ENCODE results near the gene DOP1A.

DNA sequence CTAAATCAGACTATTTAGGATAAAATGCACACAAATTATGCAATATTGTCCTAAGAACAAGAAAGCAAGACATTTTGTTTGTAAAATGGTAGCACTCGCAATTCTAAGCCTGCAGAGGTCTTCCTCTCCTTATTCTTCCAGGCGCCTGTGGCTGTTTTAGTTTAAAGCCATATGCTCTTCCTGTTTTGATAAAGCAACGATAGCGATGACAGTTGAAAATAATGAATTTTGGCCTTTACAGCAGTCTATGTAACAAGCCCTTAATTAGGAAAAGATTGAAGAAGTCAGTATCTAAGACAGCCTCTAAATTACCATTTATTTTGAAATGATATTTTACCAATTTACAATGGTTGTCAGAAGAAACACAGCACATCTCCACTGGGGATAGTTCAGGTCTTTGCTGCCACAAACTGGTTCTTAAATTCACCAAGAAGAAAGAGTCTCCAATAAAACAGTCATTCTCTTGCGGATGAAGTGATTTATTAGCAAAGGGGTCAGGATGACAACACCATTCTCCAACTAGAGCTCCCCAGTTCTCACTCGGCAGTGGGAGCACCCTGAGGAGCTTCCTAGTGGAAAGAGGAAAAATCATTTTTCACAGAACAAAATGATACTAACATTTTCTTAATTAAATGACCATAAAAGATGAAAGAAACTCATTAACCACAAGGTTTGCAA lies 23.2 kb upstream of the DOP1A start:
- TF ChIP-seq, protein P1, sequence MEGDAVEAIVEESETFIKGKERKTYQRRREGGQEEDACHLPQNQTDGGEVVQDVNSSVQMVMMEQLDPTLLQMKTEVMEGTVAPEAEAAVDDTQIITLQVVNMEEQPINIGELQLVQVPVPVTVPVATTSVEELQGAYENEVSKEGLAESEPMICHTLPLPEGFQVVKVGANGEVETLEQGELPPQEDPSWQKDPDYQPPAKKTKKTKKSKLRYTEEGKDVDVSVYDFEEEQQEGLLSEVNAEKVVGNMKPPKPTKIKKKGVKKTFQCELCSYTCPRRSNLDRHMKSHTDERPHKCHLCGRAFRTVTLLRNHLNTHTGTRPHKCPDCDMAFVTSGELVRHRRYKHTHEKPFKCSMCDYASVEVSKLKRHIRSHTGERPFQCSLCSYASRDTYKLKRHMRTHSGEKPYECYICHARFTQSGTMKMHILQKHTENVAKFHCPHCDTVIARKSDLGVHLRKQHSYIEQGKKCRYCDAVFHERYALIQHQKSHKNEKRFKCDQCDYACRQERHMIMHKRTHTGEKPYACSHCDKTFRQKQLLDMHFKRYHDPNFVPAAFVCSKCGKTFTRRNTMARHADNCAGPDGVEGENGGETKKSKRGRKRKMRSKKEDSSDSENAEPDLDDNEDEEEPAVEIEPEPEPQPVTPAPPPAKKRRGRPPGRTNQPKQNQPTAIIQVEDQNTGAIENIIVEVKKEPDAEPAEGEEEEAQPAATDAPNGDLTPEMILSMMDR (IDR thresholded peaks at IDR 0.05), result no peak
- TF ChIP-seq POLR2AphosphoS5 (IDR thresholded peaks at IDR 0.05) (no peak), POLR2A (IDR thresholded peaks at IDR 0.05) (no peak), EP300 (IDR thresholded peaks at IDR 0.05; ENCODE audit: low read depth) (no peak)
